NOMO-1 (cell line): ENCODE measurements around the gene IBTK.
"Not testable (repeated sequence)": the region's sequence is repeated elsewhere in the genome, so short reads cannot be mapped to it uniquely, and the experiment has no call there.

ENCODE experiments used
- DNase-seq, 2 experiments: peaks; one replicate each; lab custom pipeline; 2025; ENCODE audit not compliant: unreplicated experiment in 2 of 2; lab: John Stamatoyannopoulos, UW

The IBTK gene

DNA sequence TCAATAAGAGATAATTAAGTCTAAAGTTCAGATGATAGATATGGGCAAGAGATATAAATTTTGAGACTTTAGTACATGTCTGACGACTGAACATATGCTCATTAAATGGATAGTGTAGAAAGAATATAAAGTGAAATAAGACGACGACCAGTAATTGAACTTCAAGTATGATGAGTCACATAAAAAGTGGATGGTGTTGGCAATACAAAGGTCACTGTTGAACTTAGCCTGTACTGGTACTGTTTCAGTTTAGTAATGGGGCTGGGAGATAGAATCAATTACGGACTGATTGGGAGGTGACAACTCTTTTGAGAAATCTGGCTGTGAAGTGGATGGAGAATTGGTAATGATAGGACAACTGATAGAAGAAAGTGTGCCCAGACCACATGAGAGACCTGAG is 68.1 kb downstream of the IBTK start:
- DNase-seq, result no peak

GRCh38 chr6:82178759-82179112 is 68.8 kb downstream of the IBTK start:
- DNase-seq, result no peak

- peak in 1 of 2 experiments; percentile 19 for DNase-seq
Observed at GRCh38 chr6:82178077-82178758, 69.3 kb downstream of the IBTK start.

- DNase-seq, result no peak
Observed at GRCh38 chr6:82176616-82177015, 70.9 kb downstream of the IBTK start.

GRCh38 chr6:82172594-82172993 is 75.0 kb downstream of the IBTK start:
- DNase-seq, result no peak

- no peak for DNase-seq
Observed at GRCh38 chr6:82169138-82169876, 78.2 kb downstream of the IBTK start.

- no peak for DNase-seq
Observed at GRCh38 chr6:82166493-82166892, 81.1 kb downstream of the IBTK start.

DNA sequence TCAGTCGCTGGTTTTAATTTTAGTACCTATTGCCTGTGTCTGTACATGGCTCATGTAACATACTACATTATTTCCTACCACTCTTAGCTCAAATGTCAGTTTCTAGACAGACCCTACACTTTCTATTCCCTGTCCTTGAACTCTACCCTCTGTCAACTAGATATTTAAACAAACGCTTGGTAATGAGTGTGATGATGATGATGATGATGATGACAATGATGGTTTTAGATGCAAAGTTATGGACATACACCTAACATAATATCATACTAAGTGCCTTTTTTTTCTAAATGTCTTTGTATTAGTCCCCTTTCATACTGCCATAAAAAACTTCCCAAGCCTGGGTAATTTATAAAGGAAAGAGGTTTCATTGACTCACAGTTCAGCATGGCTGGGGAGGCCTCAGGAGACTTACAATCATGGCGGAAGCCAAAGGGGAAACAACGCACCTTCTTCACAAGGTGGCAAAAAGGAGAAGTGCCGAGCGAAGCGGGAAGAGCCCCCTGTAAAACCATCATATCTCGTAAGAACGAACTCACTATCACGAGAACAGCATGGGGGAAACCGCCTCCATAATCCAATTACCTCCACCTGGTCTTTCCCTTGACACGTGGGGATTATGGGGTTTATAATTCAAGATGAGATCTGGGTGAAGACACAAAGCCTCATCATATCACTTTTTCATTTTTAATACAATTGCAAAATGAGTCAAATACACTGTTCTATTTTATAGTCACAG is 87.1 kb downstream of the IBTK start:
- DNase-seq, result no peak

DNA sequence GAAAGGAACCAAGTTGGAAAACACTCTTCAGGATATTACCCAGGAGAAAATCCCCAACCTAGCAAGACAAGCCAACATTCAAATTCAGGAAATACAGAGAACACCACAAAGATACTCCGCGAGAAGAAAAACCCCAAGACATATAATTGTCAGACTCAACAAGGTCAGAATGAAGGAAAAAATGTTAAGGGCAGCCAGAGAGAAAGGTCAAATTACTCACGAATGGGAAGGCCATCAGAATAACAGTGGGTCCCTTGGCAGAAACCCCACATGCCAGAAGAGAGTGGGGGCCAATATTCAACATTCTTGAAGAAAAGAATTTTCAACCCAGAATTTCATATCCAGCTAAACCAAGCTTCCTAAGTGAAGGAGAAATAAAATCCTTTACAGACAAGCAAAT is 94.8 kb downstream of the IBTK start:
- DNase-seq, result not testable (repeated sequence)

DNA sequence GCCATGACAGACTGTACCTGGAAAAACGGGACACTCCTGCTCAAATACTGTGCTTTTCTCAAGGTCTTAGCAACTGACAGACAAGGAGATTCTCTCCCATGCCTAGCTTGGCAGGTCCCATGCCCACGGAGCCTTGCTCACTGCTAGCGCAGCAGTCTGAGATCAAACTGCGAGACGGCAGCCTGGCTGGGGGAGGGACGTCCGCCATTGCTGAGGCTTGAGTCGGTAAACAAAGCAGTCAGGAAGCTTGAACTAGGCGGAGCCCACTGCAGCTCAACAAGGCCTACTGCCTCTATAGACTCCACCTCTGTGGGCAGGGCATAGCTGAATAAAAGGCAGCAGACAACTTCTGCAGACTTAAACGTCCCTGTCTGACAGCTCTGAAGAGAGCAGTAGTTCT is 96.4 kb downstream of the IBTK start:
- DNase-seq, result not testable (repeated sequence)

- no peak for DNase-seq
Observed at GRCh38 chr6:82145926-82146452, 101.6 kb downstream of the IBTK start.

- no peak for DNase-seq
Observed at GRCh38 chr6:82144852-82145340, 102.6 kb downstream of the IBTK start.

DNA sequence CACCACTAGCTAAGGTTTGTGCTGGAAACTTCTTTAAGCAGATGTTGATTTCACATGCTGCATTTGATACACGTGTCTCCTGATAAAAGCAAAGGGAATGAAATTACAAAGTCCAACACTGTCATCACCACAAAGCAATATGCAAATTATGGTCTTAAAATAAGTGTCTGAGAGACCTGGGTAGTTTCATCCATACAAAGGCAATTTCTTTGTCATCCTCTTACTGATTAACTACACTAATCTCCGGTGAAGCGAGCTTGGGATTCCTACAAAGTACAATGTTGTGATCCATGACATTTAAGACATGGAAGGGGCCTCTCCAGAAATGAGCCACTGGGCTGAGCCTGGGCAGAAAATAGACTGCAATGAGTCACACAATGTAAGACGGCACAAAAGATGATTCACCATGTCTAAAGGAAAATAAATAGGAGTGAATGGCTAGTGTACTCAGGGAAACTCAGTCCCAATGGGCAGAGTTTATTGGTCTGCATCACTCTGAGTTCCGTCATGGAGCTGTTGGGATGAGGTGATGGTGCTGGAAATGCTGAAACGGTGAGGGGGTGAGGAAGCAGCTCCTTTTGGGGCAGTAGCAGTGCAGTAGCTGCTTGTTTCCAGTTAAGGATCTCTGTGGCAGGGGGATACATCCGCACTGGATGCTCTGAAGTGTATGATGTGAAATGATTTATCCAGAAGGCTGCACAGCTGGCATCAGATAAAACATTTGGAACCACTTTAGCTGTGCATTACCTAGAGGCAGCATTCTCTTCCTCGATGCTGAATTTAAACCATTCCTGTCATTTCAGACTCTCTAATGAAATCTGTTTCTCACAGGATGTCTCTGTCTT is 103.3 kb downstream of the IBTK start:
- DNase-seq, result no peak

DNA sequence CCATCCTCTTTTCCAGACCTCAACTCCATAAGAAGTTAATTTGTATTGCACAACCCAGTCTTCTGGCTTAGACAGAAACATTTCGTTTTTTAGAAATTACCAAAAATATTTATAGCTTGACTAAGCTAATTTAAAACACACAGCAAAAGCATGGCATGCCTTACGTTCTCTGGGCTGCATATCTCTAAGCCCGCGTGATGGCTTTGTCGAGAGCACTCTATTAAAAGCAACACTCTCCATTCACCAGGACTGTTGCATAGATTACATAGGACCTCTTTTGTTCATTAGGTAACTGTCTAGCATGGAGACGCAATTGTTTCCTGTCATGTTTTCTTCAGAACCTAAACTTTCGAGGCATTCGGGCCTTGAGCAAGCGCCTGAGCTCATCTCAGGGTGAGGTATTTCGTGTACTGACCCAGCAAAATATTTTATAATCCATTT is 104.5 kb downstream of the IBTK start:
- DNase-seq, result no peak

GRCh38 chr6:82142524-82142923 is 105.0 kb downstream of the IBTK start:
- DNase-seq, result no peak

- DNase-seq, result no peak
Observed at GRCh38 chr6:82138075-82138791, 109.3 kb downstream of the IBTK start.

DNA sequence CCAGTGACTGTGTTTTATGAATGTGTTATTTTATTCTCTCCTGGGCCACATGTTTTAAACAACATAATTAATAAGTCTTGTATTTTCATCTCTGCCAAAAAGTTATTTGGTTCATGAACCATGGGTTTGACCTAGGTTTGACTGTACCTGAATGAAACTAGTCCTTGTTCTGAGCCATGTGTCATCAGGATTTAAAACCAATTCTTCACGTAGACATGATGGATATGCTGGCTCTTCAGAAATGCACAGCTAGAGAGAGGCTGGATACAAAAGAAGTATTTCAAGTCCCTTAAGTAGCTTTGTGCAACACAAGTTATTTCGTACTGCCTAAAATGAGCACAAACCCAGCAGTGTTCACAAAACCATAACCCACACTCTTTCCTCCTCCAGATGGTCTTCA is 116.1 kb downstream of the IBTK start:
- no peak for DNase-seq

GRCh38 chr6:82129797-82130196 is 117.7 kb downstream of the IBTK start:
- no peak for DNase-seq

- peak in 1 of 2 experiments; percentile 18 for DNase-seq
Observed at GRCh38 chr6:82128973-82129372, 118.6 kb downstream of the IBTK start.

DNA sequence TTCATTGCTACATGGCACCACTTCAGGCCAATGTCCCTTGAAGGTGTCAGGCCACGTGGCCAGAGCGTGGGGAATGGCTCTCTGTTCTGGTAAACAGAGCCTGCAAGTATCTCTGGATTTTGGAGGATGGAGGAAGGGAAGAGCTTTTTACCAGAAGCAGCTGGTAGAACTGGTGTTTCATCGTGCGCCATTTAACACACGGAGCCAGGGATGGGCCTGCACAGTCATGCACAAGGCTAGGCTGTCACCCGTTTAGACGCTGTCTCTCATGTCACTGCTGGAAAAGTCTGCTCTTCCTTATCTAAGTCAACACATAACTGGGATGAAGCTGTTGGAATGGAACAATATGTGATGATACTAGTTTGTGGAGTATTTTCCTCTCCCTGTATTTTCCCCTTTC is 123.9 kb downstream of the IBTK start:
- no peak for DNase-seq
